GM23338 (cell line): ENCODE results near the gene ZNF248. TPM values are rescaled to one million over a fixed set of nuclear protein-coding genes. Genes with fewer than 3 reads are reported as not detected.

Experiments used
- ATAC-seq: fragments of 200-7000 bp; cut with Tn5 transposase; 3 replicates; pipeline ENCODE4 v1.9.1; 2020
- DNase-seq: peaks from one replicate; pipeline ENCODE4 v3.0.0-alpha.2; 2015; ENCODE audit warnings: low spot score
- H2AFZ ChIP-seq: fragments of 200-600 bp; sonication (generic); 2 replicates; pipeline ENCODE4 v1.8.0; 2016; ENCODE audit warnings: antibody characterized with exemption, mild to moderate bottlenecking, moderate library complexity
- H3F3A ChIP-seq: fragments of 200-600 bp; sonication (generic); replicated peaks from 2 replicates; pipeline ENCODE4 v1.8.0; 2017; ENCODE audit warnings: antibody characterized with exemption, mixed run types, low read depth
- H3K27ac ChIP-seq: fragments of 200-600 bp; sonication (generic); 2 replicates; pipeline ENCODE4 v1.6.1; 2016; ENCODE audit warnings: low read depth
- H3K27me3 ChIP-seq: fragments of 200-600 bp; sonication (generic); 2 replicates; pipeline ENCODE4 v1.8.0; 2016; ENCODE audit warnings: mild to moderate bottlenecking, mixed run types, moderate library complexity; ENCODE audit not compliant: insufficient read depth
- H3K36me3 ChIP-seq: fragments of 200-600 bp; sonication (generic); 2 replicates; pipeline ENCODE4 v1.8.0; 2016; ENCODE audit warnings: mild to moderate bottlenecking; ENCODE audit not compliant: insufficient read depth
- H3K4me1 ChIP-seq: fragments of 200-600 bp; sonication (generic); 2 replicates; pipeline ENCODE4 v1.8.0; 2016; ENCODE audit warnings: mild to moderate bottlenecking, moderate library complexity; ENCODE audit not compliant: insufficient read depth
- H3K4me2 ChIP-seq: fragments of 200-600 bp; sonication (generic); 2 replicates; pipeline ENCODE4 v1.7.1; 2017; ENCODE audit warnings: mixed run types
- H3K4me3 ChIP-seq: fragments of 200-600 bp; sonication (generic); 2 replicates; pipeline ENCODE4 v1.6.1; 2016; ENCODE audit warnings: mixed run types
- H3K79me2 ChIP-seq: fragments of 200-600 bp; sonication (generic); replicated peaks from 2 replicates; pipeline ENCODE4 v1.8.0; 2017; ENCODE audit warnings: mild to moderate bottlenecking; ENCODE audit not compliant: insufficient read depth
- H3K9me2 ChIP-seq: fragments of 200-600 bp; sonication (generic); 2 replicates; pipeline ENCODE4 v1.8.0; 2017; ENCODE audit not compliant: insufficient read depth
- H4K20me1 ChIP-seq: fragments of 200-600 bp; sonication (generic); replicated peaks from 2 replicates; pipeline ENCODE4 v1.8.0; 2017; ENCODE audit warnings: mild to moderate bottlenecking; ENCODE audit not compliant: insufficient read depth
- H3K27ac Mint-ChIP-seq: 2 replicates; pipeline ENCODE4 v1.8.0; 2020; ENCODE audit warnings: inconsistent platforms, mild to moderate bottlenecking, moderate library complexity, mixed read lengths
- H3K27me3 Mint-ChIP-seq: 3 replicates; pipeline ENCODE4 v1.8.0; 2022; ENCODE audit warnings: low read depth, mild to moderate bottlenecking, moderate library complexity, mixed read lengths, inconsistent platforms; ENCODE audit not compliant: insufficient read depth, poor library complexity
- H3K36me3 Mint-ChIP-seq: 3 replicates; pipeline ENCODE4 v1.8.0; 2021; ENCODE audit warnings: low read depth, mild to moderate bottlenecking, inconsistent platforms, moderate library complexity, mixed read lengths
- H3K4me1 Mint-ChIP-seq: 3 replicates; pipeline ENCODE4 v1.8.0; 2020; ENCODE audit warnings: mild to moderate bottlenecking, inconsistent platforms, mixed read lengths
- H3K4me3 Mint-ChIP-seq: 3 replicates; pipeline ENCODE4 v1.8.0; 2021; ENCODE audit warnings: moderate library complexity, mild to moderate bottlenecking, inconsistent platforms, mixed read lengths
- H3K9me3 Mint-ChIP-seq: 3 replicates; pipeline ENCODE4 v1.8.0; 2020; ENCODE audit warnings: moderate library complexity, mild to moderate bottlenecking, inconsistent platforms, mixed read lengths
- CREB1 ChIP-seq: fragments of 250-450 bp; sonication (Bioruptor Pico); IDR thresholded peaks from 2 replicates; pipeline ENCODE4 v1.5.0; 2020; ENCODE audit warnings: low read depth, mild to moderate bottlenecking, moderate library complexity
- CTCF ChIP-seq, 2 experiments: fragments of 200-600 bp in 1 of 2; sonication (generic) in 1 of 2; conservative IDR thresholded peaks; 2 replicates each; pipeline versions ENCODE4 v1.5.1 to v1.6.1; 2016 to 2017; ENCODE audit warnings: antibody characterized with exemption in 2 of 2, low read depth in 2 of 2, mild to moderate bottlenecking in 2 of 2, moderate library complexity in 1 of 2
- ETS1 ChIP-seq: IDR thresholded peaks from 2 replicates; pipeline ENCODE4 v1.6.1; 2016; ENCODE audit warnings: antibody characterized with exemption
- EZH2 ChIP-seq: fragments of 200-600 bp; sonication (generic); IDR thresholded peaks from one replicate; pipeline ENCODE4 v1.8.0; 2017; ENCODE audit warnings: antibody characterized with exemption, mild to moderate bottlenecking, low read depth; ENCODE audit not compliant: unreplicated experiment
- REST ChIP-seq: IDR thresholded peaks from one replicate; pipeline ENCODE4 v1.6.1; 2018; ENCODE audit warnings: antibody characterized with exemption; ENCODE audit not compliant: unreplicated experiment
- STAT1 ChIP-seq: IDR thresholded peaks from one replicate; pipeline ENCODE4 v1.6.1; 2016; ENCODE audit warnings: antibody characterized with exemption; ENCODE audit not compliant: unreplicated experiment
- ZNF114 ChIP-seq: fragments of 250-450 bp; sonication (Bioruptor Pico); IDR thresholded peaks from 2 replicates; pipeline ENCODE4 v1.5.0; 2020; ENCODE audit warnings: mild to moderate bottlenecking, moderate library complexity
- ZNF331 ChIP-seq: fragments of 250-450 bp; sonication (Bioruptor Pico); IDR thresholded peaks from 2 replicates; pipeline ENCODE4 v1.5.0; 2020; ENCODE audit warnings: low read depth, mild to moderate bottlenecking, moderate library complexity
- polyA plus RNA-seq: library from polyadenylated mRNA; unstranded; fragments of >200 nt; fragmentation: Nextera tagmentation; extraction: Ambion mirVana; gene quantifications from 2 replicates; pipeline ENCODE4 v1.2.1, GENCODE V29; 2016
- total RNA-seq: library from RNA; depleted of rRNA; stranded (reverse); fragments of >200 nt; shearing (Covaris generic); gene quantifications from 2 replicates; pipeline ENCODE4 v1.2.3, GENCODE V29; 2014

Gene ZNF248
- total and polyA plus RNA-seq, 2 experiments from 2014 or later, result 2.7 to 5.3 TPM

GRCh38 chr10:37868796-37869195 lies 11.4 kb upstream of the ZNF248 start:
- no peaks in the 10 kb centered on the region for H3K27me3 ChIP-seq
- Mint-ChIP-seq H3K9me3 (peaks cover 93% of the 10 kb centered on the region), H3K4me3 (no peak overlapping the region), H3K27ac (no peak overlapping the region), H3K36me3 (peaks cover 34% of the 10 kb centered on the region), H3K4me1 (no peaks in the 10 kb centered on the region), H3K27me3 (peaks cover 3% of the 10 kb centered on the region)
- no peak for TF ChIP-seq CTCF (conservative IDR thresholded peaks at IDR 0.05; ENCODE audit: low read depth in 2 of 2)
- H3F3A ChIP-seq, result no peaks in the 10 kb centered on the region
- no peaks in the 10 kb centered on the region for H3K79me2 ChIP-seq
- no peaks in the 10 kb centered on the region for H4K20me1 ChIP-seq
- no peaks in the 10 kb centered on the region for H3K4me1 ChIP-seq
- peaks cover 9% of the 10 kb centered on the region for H3K36me3 ChIP-seq
- no peak overlapping the region for H3K4me3 ChIP-seq
- ATAC-seq (no peak), DNase-seq (no peak)
- no peaks in the 10 kb centered on the region for H3K9me2 ChIP-seq
- H2AFZ ChIP-seq, result no peak overlapping the region
- H3K4me2 ChIP-seq, result no peak overlapping the region
- H3K27ac ChIP-seq, result no peak overlapping the region

GRCh38 chr10:37865957-37866803 lies 8.8 kb upstream of the ZNF248 start:
- Histone ChIP-seq H3K79me2 (no peaks in the 10 kb centered on the region), H3K4me2 (no peak overlapping the region), H3K36me3 (peaks cover 4% of the 10 kb centered on the region), H4K20me1 (no peaks in the 10 kb centered on the region), H3K4me1 (no peaks in the 10 kb centered on the region), H3K9me2 (no peaks in the 10 kb centered on the region), H3K4me3 (no peak overlapping the region), H3K27me3 (no peaks in the 10 kb centered on the region), H2AFZ (no peak overlapping the region), H3F3A (no peaks in the 10 kb centered on the region), H3K27ac (no peak overlapping the region)
- peaks cover 31% of the 10 kb centered on the region for H3K36me3 Mint-ChIP-seq
- no peak overlapping the region for H3K4me3 Mint-ChIP-seq
- H3K27ac Mint-ChIP-seq, result no peak overlapping the region
- ATAC-seq (no peak), DNase-seq (no peak)
- H3K27me3 Mint-ChIP-seq, result peaks cover 2% of the 10 kb centered on the region
- H3K4me1 Mint-ChIP-seq, result no peaks in the 10 kb centered on the region
- H3K9me3 Mint-ChIP-seq, result peaks cover 92% of the 10 kb centered on the region
- TF ChIP-seq ETS1, result no peak
- no peak for TF ChIP-seq ZNF114 (CRISPR knock-in tag)
- TF ChIP-seq REST, result no peak
- no peak for TF ChIP-seq CTCF (conservative IDR thresholded peaks at IDR 0.05; ENCODE audit: low read depth in 2 of 2)
- no peak for TF ChIP-seq EZH2
- no peak for TF ChIP-seq CREB1
- no peak for TF ChIP-seq ZNF331 (CRISPR knock-in tag)
- no peak for TF ChIP-seq STAT1
